GM18505 (cell line): ENCODE results near the gene MYPN.
"Not testable (repeated sequence)": the region's sequence is repeated elsewhere in the genome, so short reads cannot be mapped to it uniquely, and the experiment has no call there.

Experiments
- ATAC-seq: cut with Tn5 transposase; IDR thresholded peaks from one replicate; pipeline ENCODE4 v1.9.1; 2021; ENCODE audit not compliant: unreplicated experiment
- POLR2A ChIP-seq: IDR thresholded peaks from 4 replicates; pipeline ENCODE4 v1.6.1; 2011; ENCODE audit warnings: borderline replicate concordance; ENCODE audit not compliant: insufficient read depth, insufficient read length; ENCODE audit errors: extremely low read depth

Gene MYPN

DNA sequence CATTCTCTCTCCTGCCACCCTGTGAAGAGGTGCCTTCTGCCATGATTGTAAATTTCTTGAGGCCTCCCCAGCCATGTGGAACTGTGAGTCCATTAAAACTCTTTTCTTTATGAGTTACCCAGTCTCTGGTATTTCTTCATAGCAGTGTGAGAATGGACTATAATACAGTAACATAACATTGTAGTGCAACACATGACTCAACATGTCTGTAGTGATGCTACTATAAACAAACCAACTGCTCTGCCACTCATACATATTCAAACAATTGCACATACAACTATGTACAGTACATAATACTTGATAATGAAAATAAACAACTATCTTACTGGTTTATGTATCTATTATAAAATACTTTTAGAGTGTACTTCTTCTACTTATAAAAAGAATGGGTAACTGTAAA, 115.5 kb downstream of the MYPN start:
- no peak for TF ChIP-seq POLR2A
- ATAC-seq = no peak

DNA sequence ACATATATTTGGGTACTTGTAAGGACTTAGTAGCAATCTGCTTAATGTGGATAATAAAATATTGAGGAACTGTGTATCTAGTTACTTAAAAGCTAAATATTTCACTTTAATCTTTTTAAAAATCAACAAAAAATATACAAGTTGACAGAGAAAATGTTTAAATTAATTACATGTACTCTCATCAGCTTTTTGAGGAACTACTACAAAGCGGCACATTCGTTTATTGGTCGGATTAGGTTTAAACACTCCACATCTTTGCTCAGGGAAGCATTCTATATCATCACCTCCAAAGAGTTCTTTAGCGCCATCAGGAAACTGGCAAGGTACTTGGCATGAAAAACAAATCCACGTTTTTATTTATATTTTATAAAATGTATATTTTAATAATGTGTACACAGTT, 121.0 kb downstream of the MYPN start:
- no peak for TF ChIP-seq POLR2A
- ATAC-seq = no peak

DNA sequence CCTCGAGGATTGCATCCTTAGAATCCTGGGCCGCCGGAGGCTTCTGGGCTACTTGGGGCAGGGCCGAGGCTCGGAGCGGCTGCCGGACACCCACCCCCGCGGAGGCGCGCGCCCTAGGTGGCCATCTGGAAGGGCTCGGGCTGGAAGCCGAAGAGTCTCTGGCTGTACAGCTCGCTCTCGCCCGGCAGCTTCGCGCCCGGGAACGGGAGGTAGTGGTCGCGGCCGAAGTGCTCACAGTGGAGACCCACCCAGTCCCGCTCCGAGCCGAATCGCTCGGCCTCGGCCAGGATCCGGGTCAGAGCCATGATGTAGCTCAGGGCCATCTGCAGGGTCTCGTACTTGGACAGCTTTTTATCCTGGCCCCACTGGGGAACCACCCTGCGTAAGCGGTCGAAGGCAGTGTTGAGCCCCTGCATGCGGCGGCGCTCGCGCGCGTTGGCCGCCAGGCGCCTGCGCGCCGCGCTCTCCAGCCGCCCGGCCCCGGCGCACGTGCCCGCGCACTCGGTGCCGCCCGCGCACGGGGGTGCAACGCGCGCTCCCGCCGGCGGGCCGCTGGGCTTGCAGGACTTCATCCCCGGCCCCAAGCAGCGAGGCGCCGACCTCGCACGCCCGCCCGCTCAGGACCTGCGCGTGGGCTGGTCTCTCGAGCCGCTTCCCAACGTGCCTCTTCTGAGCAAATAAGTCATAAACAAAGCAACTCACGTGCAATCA, 122.0 kb downstream of the MYPN start:
- no peak for TF ChIP-seq POLR2A
- peak; percentile 98 for ATAC-seq

GRCh38 chr10:68231817-68232251, 122.5 kb downstream of the MYPN start, which contains the start of gene ATOH7:
Gene ATOH7 (minus strand): TSS chr10:68232113. CDS start chr10:68231677, 436 bp downstream.
- ATAC-seq = no peak
- no peak for TF ChIP-seq POLR2A

DNA sequence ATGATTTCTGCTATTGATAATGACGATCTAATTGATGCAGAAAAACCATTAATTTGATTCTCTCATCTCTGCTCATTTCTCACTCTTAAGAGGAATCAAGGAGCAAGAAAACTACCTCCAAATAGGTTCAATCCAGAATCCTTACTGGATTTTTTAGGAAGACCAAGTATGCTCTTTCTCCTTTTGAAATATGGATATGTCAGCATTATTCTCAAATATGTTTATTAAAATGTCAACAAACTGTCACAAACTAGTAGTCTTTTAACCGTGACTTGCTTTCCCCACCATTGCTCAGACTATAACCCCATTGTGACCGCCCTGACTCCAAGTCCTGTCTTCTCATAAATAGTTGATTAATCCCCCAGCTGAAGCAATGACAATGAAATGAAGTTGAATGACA, 123.8 kb downstream of the MYPN start:
- TF ChIP-seq POLR2A = no peak
- ATAC-seq = no peak

DNA sequence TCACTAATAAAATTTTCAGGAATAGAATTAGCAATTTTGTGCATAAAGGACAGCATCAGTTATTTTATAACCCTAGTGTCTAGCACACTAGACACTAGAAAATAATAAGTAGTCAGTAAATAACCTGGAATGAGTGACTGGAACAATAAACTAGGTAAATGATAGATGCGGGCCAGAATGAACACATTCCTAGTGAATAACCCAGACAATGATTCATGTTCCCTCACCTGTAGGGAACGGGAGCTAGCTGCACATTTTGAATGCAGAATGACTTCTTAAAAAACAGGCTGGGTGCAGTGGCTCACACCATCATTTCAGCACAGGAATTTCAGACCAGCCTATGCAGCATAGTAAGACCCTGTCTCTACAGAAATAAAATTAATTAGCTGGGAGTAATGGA, 125.8 kb downstream of the MYPN start:
- no peak for ATAC-seq
- no peak for TF ChIP-seq POLR2A

GRCh38 chr10:68235581-68235980, 126.3 kb downstream of the MYPN start:
- TF ChIP-seq POLR2A = no peak
- ATAC-seq = no peak

- TF ChIP-seq POLR2A = no peak
- no peak for ATAC-seq
Observed at GRCh38 chr10:68237173-68237572, 127.9 kb downstream of the MYPN start.

DNA sequence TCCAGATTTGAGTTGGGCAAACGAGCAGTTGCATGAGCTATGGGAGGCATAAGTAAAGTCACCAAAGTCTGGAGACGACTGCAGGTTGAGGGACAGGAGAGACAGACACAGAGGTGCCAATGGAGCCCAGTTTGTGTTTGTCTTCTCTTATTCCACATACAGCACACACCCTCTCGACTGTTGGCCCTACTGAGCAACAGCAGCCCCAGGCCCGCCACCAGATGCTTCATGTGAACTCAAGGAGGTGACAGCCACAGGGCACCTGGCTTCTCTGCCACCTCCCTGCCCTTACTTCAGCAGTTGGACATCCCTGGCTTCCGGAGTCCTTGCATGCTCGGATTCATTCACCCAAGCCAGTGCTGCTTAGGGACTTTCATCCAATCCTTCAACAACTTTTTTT, 129.1 kb downstream of the MYPN start:
- TF ChIP-seq POLR2A = no peak
- no peak for ATAC-seq

DNA sequence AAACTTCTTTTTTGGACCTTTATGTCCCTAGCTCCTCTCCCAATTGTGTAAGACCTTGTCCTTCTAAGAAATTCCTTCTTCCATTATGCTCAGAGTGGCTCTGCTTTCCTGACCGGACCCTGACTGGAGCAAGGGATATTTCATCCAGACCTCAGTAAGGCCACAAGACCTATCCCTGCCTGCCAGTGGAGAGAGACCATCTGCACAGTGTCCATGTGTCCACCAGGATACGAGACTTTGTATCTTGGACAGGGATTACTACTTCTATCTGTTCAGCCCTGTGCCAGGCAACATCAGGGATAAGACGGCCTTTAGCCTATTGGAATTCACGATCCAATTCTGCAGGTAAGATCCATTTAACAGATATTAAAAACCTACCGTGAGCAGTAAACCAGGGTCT, 129.8 kb downstream of the MYPN start:
- no peak for TF ChIP-seq POLR2A
- no peak for ATAC-seq

- TF ChIP-seq POLR2A = no peak
- no peak for ATAC-seq
Observed at GRCh38 chr10:68239596-68240150, 130.4 kb downstream of the MYPN start.

GRCh38 chr10:68242051-68242450, 132.8 kb downstream of the MYPN start:
- no peak for TF ChIP-seq POLR2A
- no peak for ATAC-seq

DNA sequence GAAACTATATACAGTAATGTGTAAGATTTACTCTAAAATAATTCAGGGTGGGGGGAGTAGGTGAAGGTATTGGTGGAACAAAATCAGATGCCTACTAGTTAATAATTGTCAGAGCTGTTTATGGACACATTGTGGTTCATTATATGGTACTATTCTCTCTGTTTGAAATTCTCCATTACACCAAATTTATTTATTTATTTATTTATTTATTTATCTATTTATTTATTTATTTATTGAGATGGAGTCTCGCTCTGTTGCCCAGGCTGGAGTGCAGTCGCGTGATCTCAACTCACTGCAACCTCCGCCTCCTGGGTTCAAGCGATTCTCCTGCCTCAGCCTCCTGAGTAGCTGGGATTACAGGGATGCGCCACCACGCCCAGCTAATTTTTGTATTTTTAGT, 137.1 kb downstream of the MYPN start:
- not testable (repeated sequence) for ATAC-seq

GRCh38 chr10:68247931-68248330, 138.6 kb downstream of the MYPN start:
- ATAC-seq = no peak
- TF ChIP-seq POLR2A = no peak
